Measurements from ENCODE around the gene LRRC41.
"Not testable (repeated sequence)": the region's sequence is repeated elsewhere in the genome, so short reads cannot be mapped to it uniquely, and the experiment has no call there.

LRRC41 gene

DNA sequence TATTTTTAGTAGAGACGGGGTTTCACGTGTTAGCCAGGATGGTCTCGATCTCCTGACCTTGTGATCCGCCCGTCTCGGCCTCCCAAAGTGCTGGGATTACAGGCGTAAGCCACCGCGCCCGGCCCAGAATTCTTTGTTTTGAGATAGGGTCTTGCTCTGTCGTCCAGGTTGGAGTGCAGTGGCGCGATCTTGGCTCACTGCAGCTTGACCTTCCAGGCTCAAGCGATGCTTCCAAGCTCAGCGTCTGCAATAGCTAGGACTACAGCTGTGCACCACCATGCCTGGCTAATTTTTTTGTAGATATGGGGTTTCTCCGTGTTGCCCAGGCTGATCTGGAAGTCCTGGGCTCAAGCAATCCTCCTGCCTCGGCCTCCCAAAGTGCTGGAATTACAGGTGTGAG is 57.3 kb downstream of the LRRC41 start:
- H3K27me3 Mint-ChIP-seq, ATAC-seq, H3K9me3 Mint-ChIP-seq, H3K36me3 Mint-ChIP-seq, H3K4me3 Mint-ChIP-seq: not testable (repeated sequence)
- Mint-ChIP-seq H3K4me1 (peaks cover 18% of the 10 kb centered on the region), H3K27ac (peak overlapping the region; percentile 81)

DNA sequence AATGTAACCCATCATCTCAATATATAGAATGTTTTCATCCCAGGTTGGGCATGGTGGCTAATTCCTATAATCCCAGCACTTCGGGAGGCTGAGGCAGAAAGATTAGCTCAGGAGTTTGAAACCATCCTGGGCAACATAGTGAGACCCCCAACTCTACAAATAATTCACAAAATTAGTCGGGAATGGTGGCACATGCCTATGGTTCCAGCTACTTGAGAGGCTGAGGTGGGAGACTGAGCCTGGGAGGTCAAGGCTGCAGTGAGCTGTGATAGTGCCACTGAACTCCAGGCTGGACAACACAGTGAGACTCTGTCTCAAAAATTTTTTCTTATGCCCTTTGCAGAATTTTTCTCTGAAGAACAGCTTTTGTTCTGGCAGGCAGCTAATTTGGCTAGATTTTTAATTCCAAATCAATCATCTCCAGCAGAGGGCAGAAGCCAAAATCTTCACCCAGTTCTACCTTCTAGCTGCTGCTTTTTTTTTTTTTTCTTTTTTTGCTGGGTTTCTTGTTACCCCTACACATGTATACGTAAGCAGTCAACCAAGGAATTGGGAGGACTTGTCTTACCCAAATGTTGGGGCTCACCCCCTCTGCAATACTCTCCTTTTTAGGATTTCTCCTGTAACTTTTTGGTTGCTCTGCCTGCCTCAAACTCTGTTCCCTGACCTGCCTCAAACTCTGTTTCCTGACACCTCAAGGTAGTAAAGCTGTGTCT is 58.6 kb downstream of the LRRC41 start:
- Mint-ChIP-seq H3K36me3 (no peaks in the 10 kb centered on the region), H3K9me3 (no peaks in the 10 kb centered on the region), H3K27ac (no peak overlapping the region), H3K4me3 (no peak overlapping the region), H3K4me1 (peaks cover 18% of the 10 kb centered on the region), H3K27me3 (no peaks in the 10 kb centered on the region)
- ATAC-seq = no peak

DNA sequence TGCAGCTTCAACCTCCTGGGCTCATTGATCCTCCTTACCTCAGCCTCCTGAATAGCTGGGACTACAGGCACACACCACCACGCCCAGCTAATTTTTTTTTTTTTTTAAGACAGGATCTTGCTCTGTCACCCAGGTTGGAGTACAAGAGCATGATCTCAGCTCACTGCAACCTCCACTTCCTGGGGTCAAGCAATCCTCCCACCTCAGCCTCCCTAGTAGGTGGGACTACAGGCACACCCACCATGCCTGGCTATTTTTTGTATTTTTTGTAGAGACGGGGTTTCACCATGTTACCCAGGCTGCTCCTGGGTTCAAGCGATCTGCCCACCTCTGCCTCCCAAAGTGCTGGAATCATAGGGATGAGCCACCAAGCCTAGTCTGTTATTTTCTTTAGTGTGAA is 59.6 kb downstream of the LRRC41 start:
- H3K27me3 Mint-ChIP-seq, H3K27ac Mint-ChIP-seq, ATAC-seq, H3K4me3 Mint-ChIP-seq, H3K9me3 Mint-ChIP-seq, H3K36me3 Mint-ChIP-seq: not testable (repeated sequence)
- H3K4me1 Mint-ChIP-seq = peaks cover 18% of the 10 kb centered on the region

DNA sequence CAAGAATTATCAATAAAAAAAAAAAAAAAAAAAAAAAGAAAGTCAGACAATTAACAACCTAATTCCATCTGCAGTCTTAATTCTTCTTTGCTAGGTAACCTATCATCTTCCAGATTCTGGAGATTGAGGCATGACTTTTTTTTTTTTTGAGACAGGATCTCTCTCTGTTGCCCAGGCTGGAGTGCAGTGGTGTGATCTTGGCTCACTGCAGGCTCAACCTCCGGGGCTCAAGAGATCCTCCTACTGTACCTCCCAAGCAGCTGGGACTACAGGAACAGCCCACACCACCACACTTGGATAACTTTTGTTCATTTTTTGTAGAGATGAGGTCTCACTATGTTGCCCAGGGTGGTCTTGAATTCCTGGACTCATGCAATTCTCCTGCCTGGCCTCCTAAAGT is 60.5 kb downstream of the LRRC41 start:
- H3K4me1 Mint-ChIP-seq = peaks cover 13% of the 10 kb centered on the region
- H3K4me3 Mint-ChIP-seq = no peak overlapping the region
- H3K9me3 Mint-ChIP-seq = peaks cover 7% of the 10 kb centered on the region
- H3K36me3 Mint-ChIP-seq = no peaks in the 10 kb centered on the region
- no peak for ATAC-seq
- no peak overlapping the region for H3K27ac Mint-ChIP-seq
- H3K27me3 Mint-ChIP-seq = no peaks in the 10 kb centered on the region

DNA sequence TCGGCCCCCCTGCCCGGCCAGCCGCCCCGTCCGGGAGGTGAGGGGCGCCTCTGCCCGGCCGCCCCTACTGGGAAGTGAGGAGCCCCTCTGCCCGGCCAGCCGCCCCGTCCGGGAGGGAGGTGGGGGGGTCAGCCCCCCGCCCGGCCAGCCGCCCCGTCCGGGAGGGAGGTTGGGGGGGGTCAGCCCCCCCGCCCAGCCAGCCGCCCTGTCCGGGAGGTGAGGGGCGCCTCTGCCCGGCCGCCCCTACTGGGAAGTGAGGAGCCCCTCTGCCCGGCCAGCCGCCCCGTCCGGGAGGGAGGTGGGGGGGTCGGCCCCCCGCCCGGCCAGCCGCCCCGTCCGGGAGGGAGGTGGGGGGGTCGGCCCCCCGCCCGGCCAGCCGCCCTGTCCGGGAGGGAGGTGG is 61.7 kb downstream of the LRRC41 start:
- not testable (repeated sequence) for H3K27ac Mint-ChIP-seq, H3K27me3 Mint-ChIP-seq, H3K4me1 Mint-ChIP-seq, H3K9me3 Mint-ChIP-seq, H3K4me3 Mint-ChIP-seq, H3K36me3 Mint-ChIP-seq, ATAC-seq

DNA sequence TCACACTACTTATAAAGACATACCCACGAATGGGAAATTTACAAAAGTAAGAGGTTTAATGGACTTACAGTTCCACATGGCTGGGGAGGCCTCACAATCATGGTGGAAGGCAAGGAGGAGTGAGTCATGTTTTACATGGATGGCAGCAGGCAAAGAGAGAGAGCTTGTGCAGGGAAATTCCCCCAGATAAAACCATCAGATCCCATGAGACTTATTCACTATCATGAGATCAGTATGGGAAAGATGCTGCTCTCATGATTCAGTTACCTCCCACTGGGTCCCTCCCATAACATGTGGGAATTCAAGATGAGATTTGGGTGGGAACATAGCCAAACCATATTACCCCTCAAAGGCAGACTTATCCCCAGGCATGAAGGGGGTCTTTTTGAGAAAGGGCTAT is 64.6 kb downstream of the LRRC41 start:
- not testable (repeated sequence) for H3K4me1 Mint-ChIP-seq, ATAC-seq, H3K4me3 Mint-ChIP-seq, H3K9me3 Mint-ChIP-seq, H3K27ac Mint-ChIP-seq, H3K36me3 Mint-ChIP-seq, H3K27me3 Mint-ChIP-seq

DNA sequence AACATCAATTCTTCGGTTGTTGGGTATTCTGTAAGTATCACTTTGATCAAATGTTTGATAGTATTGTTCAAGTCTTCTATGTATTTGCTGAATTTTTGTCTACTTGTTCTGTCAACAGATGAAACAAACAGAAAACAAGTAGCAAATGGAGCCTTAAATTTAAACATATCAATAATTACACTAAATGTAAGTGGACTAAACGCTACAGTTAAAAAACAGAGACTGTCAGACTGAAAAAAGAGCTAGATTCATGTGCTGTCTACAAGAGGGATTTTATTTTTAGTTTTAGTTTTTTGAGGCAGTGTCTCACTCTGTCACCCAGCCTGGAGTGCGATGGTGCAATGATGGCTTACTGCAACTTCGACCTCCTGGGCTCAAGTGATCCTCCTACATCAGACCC is 66.5 kb downstream of the LRRC41 start:
- ATAC-seq = no peak
- Mint-ChIP-seq H3K4me3 (no peak overlapping the region), H3K27ac (no peak overlapping the region), H3K9me3 (peaks cover 7% of the 10 kb centered on the region), H3K4me1 (no peaks in the 10 kb centered on the region), H3K27me3 (peaks cover 9% of the 10 kb centered on the region), H3K36me3 (no peaks in the 10 kb centered on the region)

DNA sequence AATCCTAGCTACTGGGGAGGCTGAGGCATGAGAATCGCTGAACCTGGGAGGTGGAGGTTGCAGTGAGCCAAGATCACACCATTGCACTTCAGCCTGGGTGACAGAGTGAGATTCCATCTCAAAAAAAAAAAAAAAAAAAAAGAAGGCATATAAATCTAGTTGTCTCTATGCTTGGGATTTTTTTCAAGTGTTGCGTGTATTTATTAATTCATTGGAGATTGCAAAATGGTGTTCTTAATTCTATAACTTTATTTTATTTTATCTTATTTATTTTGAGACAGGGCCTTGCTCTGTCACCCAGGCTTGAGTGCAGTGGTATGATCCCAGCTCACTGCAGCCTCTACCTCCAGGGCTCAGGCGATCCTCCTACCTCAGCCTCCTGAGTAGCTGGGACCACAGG is 72.2 kb downstream of the LRRC41 start:
- H3K27me3 Mint-ChIP-seq, H3K9me3 Mint-ChIP-seq, ATAC-seq, H3K27ac Mint-ChIP-seq, H3K4me1 Mint-ChIP-seq, H3K36me3 Mint-ChIP-seq, H3K4me3 Mint-ChIP-seq: not testable (repeated sequence)
